GM18508 (cell line): Measurements from ENCODE around the gene MRPL49.
"Not testable (repeated sequence)": the region's sequence is repeated elsewhere in the genome, so short reads cannot be mapped to it uniquely, and the experiment has no call there.

ENCODE experiments used
- ATAC-seq: cut with Tn5 transposase; IDR thresholded peaks from one replicate; pipeline ENCODE4 v1.9.1; 2021; ENCODE audit warnings: moderate number of reproducible peaks; ENCODE audit not compliant: insufficient read depth, unreplicated experiment

The MRPL49 gene

GRCh38 chr11:65131895-65132237 is 9.7 kb downstream of the MRPL49 start:
- no peak for ATAC-seq

DNA sequence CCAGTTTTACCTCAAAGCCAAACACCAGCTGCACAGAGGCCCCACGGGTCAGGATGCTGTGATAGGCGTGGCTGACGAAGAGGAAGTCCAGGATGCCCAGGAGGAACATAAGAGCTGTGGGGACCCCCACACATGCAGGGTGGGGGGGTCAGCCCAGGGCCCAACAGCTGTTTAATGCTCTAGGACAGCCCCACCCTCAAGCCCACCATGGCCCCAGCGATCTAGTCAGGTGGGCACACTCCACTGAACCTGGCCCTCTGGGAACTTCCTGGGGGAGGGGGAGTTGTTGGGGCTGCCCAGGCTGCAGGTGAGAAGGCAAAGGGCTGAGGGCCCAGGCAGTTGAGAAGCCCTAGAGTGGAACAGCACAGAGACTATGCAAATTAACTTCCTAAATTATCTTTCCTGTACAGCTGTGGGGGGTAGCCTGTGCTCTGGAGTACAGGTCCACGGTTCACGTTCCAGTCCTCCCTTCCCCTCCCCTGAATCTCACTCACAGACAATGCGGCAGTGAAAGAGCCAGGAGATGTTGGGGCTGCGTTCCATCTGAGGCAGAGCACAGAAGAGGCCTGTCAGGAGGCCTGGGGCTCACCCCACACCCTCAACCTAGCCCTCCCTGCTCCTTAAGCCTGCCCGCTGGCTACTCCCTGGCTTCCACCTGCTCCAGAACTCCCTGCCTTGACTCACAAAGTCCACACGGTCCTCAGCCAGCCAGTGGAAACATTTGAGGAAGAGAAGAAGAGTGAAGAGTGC is 10.3 kb downstream of the MRPL49 start:
- no peak for ATAC-seq

DNA sequence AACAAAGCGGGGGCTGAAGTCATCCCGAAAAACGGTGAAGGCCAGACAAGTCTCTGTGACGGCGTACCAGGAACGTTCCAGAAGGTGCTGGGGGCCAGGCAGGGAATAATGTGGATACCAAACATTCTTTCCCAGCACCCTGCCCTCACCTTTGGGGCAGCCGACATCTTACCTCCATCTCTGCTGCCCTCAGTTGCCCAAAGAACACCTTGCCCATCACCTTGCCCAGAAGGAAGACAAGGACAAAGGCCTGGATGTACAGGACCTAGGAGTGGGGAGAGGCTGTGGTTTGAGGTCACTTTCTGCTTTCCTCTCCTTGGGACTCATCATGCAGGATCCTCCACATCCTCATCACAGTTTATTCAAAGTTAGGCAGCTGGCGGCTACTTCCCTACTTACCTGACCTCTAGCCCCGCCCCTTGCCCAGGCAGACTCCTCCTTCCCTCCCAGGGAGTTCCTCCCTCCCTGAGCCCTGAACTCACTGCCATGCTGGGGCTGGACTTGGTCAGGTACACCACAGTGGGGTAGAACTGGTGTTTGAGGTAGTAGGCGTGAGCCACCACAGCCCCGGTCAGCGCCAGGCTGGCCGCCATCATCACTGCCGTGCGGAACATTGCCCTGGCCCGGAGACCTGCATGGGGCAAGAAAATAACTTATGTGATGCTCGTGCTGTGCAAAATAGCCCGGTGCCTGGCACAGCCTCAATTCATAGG is 11.0 kb downstream of the MRPL49 start:
- no peak for ATAC-seq

- ATAC-seq: no peak
Observed at GRCh38 chr11:65133724-65134123, 11.6 kb downstream of the MRPL49 start.

GRCh38 chr11:65134240-65134951 is 12.3 kb downstream of the MRPL49 start, which contains the start of gene SYVN1:
TSS of gene SYVN1 (minus strand) at chr11:65134519. CDS start at chr11:65133601, 918 bp downstream.
- ATAC-seq: peak; percentile 19

DNA sequence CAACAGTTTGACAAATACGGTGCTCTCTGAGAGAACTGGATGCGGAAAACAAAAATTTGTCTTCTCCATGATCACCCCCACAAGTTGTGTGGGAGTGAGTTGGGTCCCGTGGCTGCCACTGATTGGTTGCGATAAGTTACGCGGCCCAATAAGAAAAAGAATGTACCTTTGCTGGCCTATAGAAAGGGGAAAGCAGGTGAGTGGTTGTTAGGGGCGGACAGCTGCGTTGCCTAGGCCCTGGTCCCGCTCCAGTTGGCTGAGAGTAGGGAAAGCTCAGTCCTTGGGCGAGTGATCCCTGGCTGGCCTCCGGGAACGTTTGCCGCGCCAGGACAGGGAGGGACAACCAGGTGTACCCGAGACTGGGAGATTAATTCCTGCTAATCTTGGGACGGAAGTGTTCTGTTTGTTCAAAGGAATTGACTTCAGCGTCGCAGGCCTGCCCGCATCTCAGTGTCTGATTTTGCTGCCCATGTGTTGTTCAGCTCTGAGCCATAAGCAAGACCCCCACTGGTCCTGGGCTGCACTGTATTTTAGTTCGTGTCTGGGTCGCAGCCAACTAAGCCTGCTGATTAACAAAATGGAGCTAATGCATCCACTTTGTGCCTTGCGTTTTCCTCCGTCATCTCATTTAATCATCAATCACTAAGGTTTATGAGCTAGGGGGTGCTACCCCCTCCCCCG is 13.0 kb downstream of the MRPL49 start:
- peak; percentile 61 for ATAC-seq

- ATAC-seq: no peak
Observed at GRCh38 chr11:65135633-65136145, 13.6 kb downstream of the MRPL49 start.

DNA sequence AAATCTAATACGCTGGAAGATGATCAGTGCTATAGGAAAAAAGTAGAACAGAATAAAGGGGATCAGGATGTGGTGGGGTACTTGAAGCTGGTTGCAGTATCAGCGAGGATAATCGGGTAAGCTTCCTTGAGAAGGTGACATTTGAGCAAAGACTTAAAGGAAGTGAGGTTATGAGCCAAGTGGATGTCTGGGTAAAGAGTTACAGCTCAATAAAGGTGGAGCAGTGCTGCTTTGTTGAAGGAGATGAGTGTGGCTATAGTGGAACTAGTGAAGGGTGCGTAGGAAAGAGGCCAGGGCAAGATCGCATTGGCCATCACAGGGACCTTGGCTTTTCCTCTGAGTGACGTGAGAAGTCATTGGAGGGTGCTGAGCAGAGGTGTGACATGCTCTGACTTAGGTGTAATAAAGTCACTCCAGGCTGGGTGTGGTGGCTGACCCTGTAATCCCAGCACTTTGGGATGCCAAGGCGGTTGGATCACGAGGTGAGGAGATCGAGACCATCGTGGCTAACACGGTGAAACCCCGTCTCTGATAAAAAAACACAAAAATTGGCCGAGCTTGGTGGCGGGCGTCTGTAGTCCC is 14.5 kb downstream of the MRPL49 start:
- no peak for ATAC-seq

DNA sequence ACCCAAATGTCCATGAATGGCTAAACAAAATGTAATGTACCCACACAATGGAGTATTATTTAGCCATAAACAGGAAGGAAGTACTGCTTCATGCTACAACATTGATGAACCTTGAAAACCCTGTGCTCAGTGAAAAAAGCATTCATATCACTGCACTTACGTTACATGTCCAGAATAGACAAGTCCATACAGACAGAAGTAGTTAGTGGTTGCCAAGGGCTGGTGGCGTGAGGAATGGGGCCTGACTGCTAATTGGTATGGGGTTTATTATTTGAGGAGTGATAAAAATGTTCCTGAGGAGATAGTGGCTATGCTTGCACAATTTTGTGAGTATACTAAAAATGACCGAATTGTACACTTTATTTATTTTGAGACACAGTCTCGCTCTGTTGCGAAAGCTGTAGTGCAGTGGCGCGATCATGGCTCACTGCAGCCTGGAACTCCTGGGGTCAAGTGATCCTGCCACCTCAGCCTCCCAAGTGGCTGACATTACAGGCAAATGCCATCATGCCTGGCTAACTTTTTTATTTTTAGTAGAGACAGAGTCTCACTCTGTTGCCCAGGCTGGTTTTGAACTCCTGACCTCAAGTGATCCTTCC is 19.9 kb downstream of the MRPL49 start:
- no peak for ATAC-seq

DNA sequence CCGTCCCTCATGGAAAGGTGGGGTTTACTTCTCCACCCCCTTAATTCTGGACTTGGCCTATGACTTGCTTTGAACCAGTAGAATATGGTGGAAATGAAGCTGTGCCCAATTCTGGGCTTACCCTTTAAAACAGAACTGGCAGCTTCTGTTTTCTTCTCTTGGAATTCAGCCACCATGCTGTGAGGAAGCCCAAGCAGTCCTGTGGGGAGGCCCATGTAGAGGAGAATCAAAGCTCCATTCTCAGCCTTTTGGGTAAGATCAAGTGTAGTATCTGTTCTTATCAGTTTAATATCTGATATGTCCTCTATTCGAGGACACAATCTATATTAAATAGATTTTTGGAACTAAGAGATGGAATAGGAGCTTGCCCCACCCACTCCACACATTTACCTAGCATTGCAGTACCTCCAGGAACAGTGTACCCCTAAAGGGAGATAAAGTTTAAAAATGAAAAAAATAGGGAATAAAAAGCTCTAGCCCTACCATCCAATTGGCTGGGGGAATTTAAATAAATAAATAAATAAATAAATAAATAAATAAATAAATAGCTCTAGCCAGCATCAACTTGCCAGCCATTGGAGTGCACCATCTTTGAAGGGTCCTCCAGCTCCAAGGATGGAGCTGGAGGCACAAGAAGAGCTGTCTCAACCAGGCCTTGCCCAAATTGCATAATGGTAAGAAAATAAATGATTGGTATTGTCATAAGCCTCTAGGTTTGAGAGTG is 25.4 kb downstream of the MRPL49 start:
- ATAC-seq: no peak

- ATAC-seq: no peak
Observed at GRCh38 chr11:65148657-65149056, 26.5 kb downstream of the MRPL49 start.

DNA sequence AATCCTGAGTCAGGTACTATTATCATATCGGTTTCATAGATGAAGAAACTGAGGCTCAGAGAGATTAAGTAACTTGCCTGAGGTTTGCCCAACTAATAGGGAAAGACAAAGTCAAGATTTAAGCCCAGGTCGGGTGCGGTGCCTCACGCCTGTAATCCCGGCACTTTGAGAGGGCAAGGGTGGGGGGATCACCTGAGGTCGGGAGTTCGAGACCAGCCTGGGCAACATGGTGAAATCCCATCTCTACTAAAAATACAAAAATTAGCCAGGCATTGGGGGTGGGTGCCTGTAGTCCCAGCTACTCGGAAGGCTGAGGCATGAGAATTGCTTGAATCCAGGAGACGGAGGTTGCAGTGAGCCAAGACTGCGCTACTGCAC is 28.0 kb downstream of the MRPL49 start:
- ATAC-seq: not testable (repeated sequence)

DNA sequence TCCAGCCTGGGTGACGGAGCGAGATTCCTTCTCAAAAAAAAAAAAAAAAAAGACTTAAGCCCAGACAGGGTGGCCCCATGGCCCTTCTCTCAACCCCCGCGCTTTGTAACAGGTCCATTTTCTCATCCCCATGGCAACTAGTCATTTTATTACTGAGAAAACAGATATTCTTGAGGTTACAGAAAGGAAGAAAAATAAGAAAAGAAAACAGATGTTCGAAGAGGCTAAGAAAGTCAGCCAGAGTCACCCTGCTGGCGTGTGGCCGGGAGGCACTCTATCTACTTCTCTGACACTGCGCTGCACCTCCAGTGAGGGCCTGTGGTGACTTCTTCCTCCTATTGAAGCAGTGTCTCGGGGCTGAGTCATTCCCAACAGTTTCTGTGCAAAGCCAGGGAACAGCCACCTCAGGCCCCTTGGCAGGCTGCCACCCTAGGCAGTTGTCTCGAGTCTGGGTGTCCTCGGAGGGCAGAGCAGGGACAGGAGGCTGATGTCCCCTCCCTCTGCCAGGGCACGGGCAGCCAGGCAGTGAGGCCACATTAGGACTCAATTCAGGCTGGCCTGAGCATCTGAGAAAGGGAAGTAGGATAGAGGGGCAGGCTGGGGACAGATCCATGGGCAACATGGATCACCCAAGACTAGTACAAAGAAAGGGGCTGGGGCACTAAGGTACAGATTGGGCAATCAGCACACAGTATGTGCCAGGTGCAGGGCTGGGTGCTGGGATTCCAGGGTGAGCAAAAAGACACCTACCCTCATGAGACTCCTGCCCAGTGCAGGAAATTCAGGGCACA is 28.6 kb downstream of the MRPL49 start:
- ATAC-seq: no peak

DNA sequence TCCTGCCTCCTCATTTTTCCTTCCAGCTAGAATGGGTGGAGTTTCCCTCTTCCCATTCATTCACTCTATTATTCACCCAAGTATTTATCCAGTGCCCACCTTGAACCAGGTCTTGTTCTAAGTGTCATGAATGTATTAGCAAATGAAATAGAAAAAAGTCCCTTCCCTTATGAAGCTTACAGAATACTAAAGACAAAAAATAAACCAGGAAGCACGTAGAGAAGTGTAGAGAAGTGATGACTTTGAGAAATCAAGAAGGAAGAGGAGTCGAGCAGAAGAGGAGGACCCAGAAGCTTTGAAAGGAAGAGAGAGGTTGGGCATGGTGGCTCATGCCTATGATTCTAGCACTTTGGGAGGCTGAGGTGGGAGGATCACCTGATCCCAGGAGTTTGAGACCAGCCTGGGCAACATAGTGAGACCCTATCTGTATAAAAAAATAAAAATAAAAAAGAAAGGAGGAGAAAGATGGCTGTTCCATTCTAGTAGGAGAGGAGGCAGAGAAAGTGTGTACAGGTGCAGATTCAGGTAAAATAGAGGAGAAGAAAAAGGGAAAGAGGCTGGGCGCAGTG is 29.3 kb downstream of the MRPL49 start:
- ATAC-seq: no peak

- ATAC-seq: no peak
Observed at GRCh38 chr11:65152122-65152521, 30.0 kb downstream of the MRPL49 start.

GRCh38 chr11:65156256-65156655 is 34.1 kb downstream of the MRPL49 start:
- ATAC-seq: no peak

DNA sequence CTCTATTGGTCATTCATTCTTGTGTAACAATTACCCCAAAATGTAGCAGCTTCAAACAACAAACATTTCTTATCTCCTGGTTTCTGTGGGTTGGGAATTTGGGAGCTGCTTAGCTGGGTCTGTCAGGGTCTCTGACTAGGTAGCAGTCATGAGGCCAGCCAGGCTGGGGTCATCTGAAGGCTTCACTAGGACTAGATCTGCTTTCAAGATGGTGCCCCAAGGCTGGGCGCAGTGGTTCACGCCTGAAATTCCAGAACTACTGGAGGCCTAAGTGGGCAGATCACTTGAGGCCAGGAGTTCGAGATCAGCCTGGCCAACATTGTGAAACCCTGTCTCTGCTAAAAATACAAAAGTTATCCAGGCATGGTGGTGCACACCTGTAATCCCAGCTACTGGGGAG is 34.8 kb downstream of the MRPL49 start:
- no peak for ATAC-seq

GRCh38 chr11:65157336-65157735 is 35.2 kb downstream of the MRPL49 start:
- ATAC-seq: no peak
